ENCODE results near the gene TERT.

The TERT gene

DNA sequence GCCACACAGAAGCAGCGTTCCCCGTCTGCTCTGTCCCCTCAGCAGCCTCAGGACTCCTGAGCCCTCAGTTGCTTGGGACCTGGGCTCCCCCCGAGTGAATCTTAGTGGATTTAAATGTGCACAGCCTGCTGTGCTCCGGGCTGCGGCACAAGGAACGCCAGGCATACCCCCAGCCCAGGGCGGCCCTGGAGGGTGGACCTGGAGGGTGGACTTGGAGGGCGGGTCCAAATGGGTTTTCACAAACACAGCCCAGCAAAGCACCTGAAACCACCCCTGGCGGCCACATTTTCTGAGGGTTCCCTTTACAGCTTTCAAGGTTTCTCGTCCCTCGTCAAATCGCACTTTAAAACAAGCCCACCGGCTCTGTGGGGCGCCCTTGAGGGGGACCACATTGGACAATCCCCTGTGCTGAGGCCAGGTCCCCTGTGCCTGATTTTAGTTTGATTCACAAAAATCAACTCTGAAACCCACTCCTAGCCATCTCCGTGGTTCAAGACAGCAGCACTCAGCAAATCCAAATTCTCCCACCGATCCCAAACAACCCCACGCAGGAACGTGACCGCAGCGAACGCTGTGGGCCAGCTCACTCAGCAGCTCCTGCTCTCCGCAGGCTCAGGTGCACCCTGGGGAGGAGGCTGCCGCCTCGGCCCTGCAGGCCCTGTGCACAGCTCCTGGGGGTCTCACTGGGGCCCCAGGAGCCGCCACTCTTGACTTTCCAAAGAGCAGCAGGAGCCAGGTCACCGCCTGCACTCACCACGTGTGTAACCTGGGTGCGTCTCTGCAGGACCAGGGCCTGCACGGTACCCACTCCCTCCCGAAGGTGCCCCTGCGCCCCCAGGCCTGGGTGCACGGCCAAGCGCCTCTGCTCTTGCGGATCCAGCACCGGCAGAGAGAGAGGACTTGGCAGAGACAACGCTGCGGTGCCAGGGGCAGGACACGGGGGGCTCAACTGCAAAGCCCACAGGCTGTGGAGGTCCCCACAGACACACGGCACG lies 29.1 kb downstream of the TERT start:
- in situ Hi-C loops (cut with HindIII; ENCODE audit: low sequenced_read_pairs) = no loop called here

DNA sequence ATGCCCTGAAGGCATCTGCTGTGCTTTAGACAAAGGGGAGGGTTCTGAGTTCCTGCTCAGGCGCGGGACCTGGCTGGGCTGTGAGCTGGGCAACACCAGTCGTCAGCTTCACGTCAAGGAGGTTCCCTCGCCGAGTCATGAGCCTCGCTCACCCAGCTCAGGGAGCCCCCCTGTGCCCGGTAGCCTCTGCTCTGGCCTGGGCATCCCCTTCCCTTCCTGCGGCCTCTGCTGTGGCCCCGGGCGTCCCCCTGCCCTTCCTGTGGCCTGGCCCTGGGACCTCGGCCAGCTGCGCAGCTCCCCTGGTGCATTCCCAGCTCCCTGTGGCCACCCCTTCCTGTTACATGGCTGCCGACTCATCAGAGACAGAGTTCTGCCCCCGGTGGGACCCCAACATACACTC lies 29.8 kb downstream of the TERT start:
- in situ Hi-C loops (cut with HindIII; ENCODE audit: low sequenced_read_pairs) = no loop called here

DNA sequence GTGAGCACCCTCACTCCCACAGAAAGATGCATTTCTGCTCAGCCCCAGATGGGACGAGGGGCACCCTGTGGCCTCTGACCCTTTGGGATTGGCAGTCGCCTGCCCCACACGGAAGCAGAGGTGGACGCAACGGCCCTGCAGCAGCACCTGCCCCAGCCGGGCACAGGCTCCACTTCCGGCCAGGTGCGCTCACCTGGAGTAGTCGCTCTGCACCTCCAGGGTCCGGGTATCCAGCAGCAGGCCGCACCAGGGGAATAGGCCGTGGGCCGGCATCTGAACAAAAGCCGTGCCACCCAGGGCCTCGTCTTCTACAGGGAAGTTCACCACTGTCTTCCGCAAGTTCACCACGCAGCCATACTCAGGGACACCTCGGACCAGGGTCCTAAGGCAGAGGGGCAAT lies 30.7 kb downstream of the TERT start:
- in situ Hi-C loops (cut with HindIII; ENCODE audit: low sequenced_read_pairs) = no loop called here

DNA sequence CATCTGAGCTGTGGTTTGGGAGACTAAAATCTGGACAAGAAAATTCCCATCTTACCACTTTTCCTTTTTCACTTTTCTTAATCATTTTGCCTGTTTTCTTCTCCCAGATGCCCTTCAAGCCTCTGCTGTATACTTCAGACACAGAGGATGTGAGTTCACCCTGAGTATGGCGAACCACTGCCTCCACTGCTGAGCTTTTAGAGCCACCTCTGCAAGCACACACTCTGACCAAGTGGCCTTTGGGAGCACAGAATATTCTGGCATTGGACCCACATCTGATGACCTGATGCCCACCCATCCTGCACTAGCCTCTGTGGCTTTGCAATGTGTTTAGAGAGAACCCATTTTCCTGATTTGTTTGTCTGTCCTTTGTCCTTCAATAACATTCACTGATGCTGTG lies 32.5 kb downstream of the TERT start:
- in situ Hi-C loops (cut with HindIII; ENCODE audit: low sequenced_read_pairs) = no loop called here

DNA sequence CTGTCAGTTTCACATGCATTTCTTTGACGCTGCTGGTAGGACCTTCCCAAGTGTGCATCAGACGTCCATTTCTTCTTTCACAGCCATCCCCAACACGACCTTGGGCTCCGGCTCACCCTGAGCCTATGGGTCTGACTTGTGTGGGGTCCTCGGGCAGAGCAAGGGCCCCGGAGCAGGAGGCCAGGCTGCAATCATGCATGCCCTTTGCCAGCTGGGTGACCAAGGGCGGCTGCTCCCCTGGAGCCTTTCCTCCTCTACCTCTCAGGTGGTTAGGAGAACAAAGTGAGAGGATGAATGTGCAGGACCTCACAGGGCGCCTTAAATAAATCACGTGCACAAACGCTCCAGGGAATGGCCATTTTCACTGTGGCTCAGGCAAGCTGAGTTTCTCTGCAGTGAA lies 33.2 kb downstream of the TERT start:
- in situ Hi-C loops (cut with HindIII; ENCODE audit: low sequenced_read_pairs) = no loop called here

DNA sequence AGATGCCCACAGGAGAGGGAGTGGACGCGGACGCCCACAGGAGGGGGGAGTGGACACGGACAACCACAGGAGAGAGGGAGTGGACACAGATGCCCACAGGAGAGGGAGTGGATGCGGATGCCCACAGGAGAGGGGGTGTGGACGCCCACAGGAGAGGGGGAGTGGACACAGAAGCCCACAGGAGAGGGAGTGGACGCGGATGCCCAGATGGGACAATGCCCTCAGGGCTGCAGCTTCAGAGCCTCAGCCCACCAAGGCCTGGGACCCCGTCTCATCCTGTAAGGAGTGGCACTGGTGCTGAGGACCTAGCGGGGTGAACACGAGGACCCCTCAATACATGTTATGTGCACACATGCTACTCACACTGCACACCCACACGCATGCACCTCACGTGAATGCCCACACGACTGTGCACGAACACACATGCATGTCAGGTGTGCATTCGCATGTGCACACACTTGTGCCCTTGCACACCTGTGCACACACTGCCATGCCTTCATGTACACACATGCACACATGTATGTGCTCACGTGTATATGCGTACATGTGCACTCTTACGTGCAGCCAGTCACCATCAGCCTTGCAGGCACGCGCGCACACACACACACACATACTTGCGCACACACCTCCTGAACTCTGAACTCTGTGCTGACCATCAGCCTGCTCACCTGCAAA lies 34.9 kb downstream of the TERT start:
- in situ Hi-C loops (cut with HindIII; ENCODE audit: low sequenced_read_pairs) = no loop called here

DNA sequence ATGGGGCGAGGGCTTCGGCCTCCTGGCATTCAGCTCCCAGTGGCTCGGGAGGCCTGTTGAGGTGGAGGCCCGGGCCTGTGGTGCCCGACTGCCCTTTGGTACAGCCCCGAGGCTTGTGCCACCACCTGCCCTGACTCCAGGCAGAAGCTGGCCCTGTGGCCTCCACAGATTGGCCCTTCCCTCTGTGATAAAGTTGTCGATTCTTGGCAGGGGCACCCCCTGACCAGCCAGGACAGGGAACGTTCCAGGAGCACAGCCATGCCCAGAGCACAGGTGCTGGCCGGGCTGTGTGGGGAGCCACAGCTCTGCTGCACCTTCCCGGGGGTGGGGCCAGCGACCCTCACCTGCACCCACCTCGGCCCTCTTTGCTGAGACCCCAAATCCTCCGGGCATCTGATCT lies 37.0 kb downstream of the TERT start:
- in situ Hi-C loops (cut with HindIII; ENCODE audit: low sequenced_read_pairs) = no loop called here

DNA sequence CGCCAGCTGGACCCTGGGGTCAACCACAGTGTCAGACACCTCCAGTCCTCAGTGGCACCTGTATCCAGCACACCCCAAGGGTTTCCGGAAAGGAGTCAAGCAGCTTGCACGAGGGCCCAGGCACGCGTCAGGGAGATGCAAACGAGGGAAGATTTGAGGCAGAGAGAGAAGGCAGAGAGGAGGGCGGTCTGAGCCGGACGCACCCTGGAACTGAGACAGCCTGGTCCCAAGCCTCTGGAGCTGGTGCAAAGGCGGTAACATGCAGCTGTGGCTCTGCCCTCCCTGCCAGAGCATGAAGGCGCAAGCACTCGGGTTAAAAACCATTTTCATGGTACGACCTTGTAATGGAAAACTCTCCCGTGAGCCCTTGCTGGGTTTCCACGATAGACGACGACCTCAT lies 37.5 kb downstream of the TERT start:
- in situ Hi-C loops (cut with HindIII; ENCODE audit: low sequenced_read_pairs) = no loop called here

DNA sequence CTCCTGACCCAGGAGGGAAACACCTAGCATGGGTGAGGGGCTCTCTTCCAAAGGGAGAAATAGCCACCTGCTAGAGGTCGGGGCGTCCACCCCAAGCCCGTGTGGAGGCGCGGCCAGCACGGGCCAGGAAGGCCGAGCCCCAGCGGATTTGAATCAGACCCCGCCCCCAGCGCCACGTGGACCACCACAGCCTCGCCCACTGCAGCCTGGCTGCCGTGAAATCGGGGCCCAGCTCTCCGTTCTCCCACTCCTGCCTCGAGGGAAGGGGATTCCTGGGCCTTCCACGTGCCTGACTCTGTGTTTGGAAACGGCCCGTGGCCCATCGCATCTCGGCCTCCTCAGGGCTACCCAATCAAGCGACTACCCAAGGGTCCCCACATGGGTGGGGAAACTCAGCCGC lies 38.1 kb downstream of the TERT start:
- in situ Hi-C loops (cut with HindIII; ENCODE audit: low sequenced_read_pairs) = no loop called here

DNA sequence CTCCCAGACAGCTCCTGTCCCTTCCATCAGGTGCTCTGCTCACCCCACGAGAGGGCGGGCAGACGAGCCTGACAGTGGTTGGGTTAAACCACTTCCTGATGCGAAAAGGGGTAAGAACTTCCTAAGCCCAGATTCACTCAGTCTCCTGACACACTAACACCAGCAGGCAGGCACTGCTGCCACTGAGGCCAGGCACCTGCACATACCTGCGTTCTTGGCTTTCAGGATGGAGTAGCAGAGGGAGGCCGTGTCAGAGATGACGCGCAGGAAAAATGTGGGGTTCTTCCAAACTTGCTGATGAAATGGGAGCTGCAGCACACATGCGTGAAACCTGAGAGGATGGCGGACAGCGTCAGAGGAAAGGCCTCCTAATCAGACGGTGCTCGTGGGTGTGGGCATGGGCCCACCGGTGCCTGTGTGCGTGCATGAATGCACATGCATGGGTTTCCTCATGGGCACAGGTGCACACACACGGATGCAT lies 39.7 kb downstream of the TERT start:
- in situ Hi-C loops (cut with HindIII; ENCODE audit: low sequenced_read_pairs) = no loop called here

DNA sequence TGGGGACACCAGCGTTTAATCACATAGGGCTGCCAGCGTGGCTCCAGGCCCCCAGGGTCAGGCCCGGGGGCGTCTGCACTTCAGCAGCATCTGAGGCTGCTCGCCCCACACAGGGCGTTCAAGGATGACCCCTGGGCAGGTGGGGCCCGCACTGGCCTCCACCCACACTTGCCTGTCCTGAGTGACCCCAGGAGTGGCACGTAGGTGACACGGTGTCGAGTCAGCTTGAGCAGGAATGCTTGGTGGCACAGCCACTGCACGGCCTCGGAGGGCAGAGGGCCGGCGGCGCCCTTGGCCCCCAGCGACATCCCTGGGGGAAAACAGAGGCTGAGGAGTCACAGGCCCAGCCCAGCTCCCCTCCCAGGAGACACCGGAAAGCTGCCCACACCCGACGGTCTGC lies 40.7 kb downstream of the TERT start:
- in situ Hi-C loops (cut with HindIII; ENCODE audit: low sequenced_read_pairs) = no loop called here

DNA sequence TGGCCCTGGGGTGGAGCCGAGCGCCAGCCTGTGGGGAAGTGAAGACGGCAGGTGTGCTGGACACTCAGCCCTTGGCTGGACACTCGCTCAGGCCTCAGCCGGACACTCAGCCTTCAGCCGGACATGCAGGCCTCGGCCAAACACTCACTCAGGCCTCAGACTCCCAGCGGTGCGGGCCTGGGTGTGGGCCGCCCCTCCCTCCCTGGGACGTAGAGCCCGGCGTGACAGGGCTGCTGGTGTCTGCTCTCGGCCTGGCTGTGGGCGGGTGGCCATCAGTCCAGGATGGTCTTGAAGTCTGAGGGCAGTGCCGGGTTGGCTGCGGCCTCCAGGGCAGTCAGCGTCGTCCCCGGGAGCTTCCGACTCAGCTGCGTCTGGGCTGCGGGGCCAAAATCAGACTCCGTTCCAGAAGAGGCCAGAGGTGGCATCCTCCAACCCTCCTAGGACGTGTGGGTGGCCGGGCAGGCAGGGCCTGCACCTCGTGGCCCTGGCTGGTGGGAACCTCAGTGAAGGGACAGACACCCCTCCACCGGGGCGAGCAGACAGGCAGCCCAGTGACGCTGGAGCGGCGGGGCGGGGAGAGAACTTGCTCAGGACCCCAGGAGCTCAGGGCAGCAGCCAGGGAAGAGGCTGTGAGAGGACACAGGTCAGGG lies 41.3 kb downstream of the TERT start:
- in situ Hi-C loops (cut with HindIII; ENCODE audit: low sequenced_read_pairs) = no loop called here

DNA sequence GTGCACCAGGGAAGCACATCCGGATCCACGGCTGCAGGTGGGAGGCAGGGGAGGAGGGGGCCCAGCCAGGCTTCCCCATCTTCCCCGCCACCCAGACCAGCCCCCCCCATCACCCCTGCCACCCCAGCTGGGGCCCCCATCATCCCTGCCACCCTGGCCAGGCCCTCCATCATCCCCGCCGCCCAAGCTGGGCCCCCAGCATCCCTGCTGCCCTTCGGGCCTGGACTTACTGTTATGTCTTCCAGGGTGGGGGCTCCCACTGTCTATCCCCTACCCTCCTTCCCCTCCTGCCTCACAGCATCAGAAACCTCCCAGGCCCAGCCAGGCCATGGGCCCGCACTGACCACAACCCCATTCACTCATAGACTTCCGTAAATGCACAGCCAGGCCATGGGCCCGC lies 42.2 kb downstream of the TERT start:
- in situ Hi-C loops (cut with HindIII; ENCODE audit: low sequenced_read_pairs) = no loop called here

DNA sequence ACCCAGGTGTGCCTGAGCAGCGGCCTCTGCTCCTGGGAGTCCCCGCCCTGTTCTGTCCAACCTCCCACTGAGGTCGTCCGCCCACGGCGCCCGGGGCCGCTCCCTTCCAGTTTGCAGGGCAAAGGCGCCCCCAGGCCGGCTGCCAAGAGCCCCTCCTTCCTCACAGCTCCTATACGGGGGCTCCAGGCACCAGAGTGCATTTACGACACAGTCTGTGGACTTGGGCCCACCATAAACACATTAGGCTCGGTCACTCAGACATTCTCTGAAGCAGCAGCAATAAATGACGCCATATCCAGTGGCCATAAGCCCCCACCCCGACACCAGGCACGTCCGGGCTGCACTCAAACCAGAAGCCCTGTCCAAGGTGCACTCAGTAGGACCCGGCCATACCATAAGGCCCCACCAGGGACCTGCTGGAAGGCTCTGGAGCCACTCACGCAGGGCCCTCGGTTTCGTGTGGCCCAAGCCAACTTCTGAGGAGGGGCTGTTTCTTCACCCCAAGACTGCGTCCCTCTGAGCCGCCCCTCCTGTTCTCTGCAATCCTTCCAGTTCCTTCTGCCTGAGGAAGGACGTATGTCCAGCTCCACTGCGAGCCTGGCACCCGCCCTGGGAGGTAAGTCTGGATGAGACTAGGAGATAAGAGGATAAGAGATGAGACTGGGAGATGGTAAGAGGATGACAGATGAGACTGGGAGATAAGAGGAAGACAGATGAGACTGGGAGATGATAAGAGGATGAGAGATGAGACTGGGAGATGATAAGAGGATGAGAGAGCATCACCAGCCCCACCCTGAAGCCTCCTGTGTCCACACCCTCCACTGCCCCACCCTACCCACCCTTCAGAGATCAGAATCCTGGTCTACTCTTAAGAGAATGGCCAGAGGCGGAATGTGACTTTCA lies 42.9 kb downstream of the TERT start:
- in situ Hi-C loops (cut with HindIII; ENCODE audit: low sequenced_read_pairs) = no loop called here

DNA sequence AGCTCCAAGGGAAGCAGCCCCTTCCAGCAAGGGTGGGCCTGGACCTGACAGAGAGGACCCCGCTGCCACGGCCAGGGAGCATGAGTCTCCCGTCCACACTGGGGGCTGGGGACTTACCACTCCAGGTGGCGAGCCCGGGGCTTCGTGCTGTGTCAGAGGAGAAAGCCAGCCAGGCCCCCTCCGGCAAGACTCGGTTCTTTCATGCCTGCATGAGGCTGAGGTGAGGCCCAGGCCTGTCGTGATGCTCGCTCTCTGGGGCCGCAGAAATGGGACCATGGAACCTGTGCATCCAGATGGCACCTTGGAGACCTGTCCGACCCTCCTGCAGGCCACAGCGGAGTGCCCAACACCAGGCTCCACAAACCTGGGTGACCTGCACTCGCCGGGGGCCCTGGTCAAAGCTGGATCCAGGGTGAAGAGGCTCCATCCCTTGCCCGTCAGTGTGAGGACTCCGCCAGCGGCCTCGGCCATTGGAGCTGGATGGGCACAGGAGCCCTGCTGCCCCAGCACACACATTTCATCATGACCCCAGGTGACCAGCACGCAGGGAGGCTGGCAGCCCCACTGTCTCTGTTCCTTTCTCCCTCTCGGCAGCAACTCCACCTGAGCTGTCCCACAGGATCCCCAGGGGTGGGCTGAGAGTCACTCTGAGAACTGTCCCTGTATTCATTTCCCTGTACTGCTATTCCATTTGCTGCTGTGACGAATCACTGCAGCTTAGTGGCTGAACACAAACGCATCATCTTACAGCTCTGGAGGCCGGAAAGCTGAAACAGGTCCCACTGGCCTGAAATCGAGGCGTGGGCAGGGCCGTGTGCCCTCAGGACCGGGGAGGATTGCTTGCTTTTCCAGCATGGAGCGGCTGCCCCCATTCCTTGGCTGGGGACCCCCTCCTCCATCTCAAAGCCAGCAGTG lies 45.2 kb downstream of the TERT start:
- in situ Hi-C loops (cut with HindIII; ENCODE audit: low sequenced_read_pairs) = no loop called here

DNA sequence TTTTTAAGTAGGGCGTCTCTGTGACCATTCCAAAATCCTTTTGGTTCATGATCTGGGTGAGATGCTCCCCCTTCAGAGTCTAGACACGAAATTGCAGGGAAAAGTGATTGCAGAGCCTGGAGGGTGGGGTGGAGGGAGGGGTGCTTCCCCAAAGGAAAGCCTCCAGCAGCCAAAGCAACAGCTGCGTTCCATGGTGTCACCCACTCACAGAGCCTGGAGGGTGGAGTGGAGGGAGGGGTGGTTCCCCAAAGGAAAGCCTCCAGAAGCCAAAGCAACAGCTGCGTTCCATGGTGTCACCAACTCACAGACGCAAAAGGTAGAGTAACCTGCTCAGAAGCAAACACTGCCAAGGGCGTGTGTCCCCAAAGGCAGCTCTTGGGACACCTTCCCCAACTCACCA lies 47.1 kb downstream of the TERT start:
- in situ Hi-C loops (cut with HindIII; ENCODE audit: low sequenced_read_pairs) = no loop called here

DNA sequence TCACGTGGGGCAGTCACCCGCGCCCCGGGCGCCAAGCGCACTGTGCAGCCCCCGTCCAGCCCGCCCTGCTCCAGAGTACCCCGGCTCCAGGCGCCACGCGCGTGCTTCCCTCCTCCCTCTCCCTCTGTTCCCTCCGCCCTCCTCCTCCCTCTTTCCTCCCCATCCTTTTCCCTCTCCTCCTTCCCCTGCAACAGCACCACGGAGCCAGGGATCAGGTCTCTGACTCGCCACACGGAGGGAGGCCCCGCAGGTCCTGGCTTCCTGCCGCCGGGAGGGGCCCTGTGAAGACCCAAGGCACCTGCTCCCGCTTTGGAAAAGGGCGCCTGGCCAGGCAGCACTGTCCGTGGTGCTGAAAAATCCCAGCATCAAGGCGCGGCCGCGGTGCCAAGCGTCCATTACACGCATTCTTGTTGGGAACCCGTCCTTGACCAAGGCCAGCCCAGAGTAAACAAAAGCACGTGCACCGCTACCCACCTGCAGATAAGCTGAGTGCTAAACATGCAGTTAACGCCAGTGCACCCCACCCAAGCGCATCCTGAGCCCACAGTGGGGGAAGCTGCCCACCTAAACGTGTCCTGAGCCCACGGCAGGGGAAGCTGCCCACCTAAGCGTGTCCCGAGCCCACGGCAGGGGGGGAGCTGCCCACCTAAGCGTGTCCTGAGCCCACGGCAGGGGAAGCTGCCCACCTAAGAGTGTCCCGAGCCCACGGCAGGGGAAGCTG lies 48.0 kb downstream of the TERT start:
- in situ Hi-C loops (cut with HindIII; ENCODE audit: low sequenced_read_pairs) = no loop called here

DNA sequence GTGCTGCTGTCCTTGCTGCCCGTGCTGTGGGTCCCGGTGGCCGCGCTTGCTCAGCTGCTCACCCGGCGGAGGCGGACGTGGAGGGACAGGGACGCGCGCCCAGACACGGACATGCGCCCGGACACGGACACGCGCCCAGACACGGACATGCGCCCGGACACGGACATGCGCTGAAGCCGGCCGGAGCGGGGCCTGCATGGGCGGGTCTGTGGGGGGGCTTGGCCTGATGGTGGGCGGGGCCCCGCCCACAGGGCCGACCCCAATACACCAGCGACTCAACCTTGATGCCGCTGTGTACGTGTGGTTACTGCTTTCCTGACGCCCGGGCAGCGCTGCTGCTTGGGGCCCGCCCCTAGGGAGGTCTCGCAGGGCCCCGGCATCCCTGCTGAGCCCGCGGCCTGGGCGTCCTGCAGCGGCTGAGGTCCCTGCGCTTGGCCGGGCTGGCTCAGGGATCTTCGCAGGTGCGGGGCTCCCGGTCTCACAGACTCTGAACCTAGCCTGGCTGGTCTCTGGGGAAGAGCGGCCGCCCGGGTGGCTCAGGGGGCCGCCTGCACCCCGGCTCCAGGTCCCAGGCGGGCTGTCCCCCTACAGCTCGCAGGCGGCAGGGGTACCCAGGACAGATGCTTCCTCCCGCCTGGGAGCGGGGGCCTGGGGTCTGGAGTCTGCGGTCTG lies 48.8 kb downstream of the TERT start:
- in situ Hi-C loops (cut with HindIII; ENCODE audit: low sequenced_read_pairs) = no loop called here
